Adrenal gland (tissue), 5 donors: ENCODE measurements around the gene FAM167B.
"Not testable (repeated sequence)": the region's sequence is repeated elsewhere in the genome, so short reads cannot be mapped to it uniquely, and the experiment has no call there.

Experiments
- CTCF ChIP-seq, 6 experiments: fragments of 450-650 bp in 4 of 6; fragments of 200-600 bp in 2 of 6; sonication (generic) in 1 of 6; IDR thresholded peaks; 1 replicate in 5 of 6; 2 replicates in 1 of 6; pipeline versions ENCODE4 v1.5.1 to v1.8.0; 2016 to 2021; ENCODE audit warnings: antibody characterized with exemption in 6 of 6, mild to moderate bottlenecking in 2 of 6, moderate library complexity in 1 of 6
- POLR2A ChIP-seq, 2 donors: fragments of 450-650 bp; IDR thresholded peaks; one replicate each; pipeline ENCODE4 v1.6.1; 2017; ENCODE audit warnings: antibody characterized with exemption in 2 of 2, mild to moderate bottlenecking in 2 of 2, moderate library complexity in 1 of 2
- donor health status: DM: no; HTN: no; CAD: no.

GRCh38 chr1:32263236-32263593 is 16.2 kb downstream of the FAM167B start:
- TF ChIP-seq POLR2A, CTCF (IDR thresholded peaks at IDR 0.05): not testable (repeated sequence)
